ENCODE data around the gene JPH4. TPM values are rescaled to one million over a fixed set of nuclear protein-coding genes. Genes with fewer than 3 reads are reported as not detected.
A peak's percentile ranks its signal among the peaks of the same experiment; 100 is the strongest.

JPH4 gene
- total RNA-seq, 1 donor from 2014 or later, result 6.2 TPM

DNA sequence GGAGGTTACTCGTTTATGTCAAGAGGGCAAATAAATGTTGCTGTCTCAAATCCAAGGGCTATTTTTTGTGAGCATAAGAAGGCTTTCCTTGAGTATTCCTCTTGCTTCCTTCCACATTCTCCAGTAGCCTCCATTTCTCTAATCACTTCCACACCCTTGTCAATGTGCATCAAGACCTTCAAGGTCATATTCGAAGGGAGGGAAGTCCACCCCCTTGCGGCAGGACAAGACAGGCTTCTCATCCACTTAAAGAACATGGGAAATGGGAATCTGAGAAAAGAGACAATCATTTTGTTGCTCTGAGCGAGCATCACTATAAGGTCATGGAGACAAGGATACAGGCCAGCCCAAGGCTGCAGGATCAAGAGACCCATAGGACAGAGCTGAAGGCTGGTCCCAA lies 44.4 kb upstream of the JPH4 start:
- Histone ChIP-seq H3K27me3 (no peaks in the 10 kb centered on the region), H3K36me3 (no peaks in the 10 kb centered on the region), H3K4me1 (peaks cover 2% of the 10 kb centered on the region), H3K27ac (no peak overlapping the region), H3K9me3 (no peaks in the 10 kb centered on the region), H3K4me3 (no peak overlapping the region)
- DNase-seq (no peak), ATAC-seq (no peak)
- TF ChIP-seq, protein P1, sequence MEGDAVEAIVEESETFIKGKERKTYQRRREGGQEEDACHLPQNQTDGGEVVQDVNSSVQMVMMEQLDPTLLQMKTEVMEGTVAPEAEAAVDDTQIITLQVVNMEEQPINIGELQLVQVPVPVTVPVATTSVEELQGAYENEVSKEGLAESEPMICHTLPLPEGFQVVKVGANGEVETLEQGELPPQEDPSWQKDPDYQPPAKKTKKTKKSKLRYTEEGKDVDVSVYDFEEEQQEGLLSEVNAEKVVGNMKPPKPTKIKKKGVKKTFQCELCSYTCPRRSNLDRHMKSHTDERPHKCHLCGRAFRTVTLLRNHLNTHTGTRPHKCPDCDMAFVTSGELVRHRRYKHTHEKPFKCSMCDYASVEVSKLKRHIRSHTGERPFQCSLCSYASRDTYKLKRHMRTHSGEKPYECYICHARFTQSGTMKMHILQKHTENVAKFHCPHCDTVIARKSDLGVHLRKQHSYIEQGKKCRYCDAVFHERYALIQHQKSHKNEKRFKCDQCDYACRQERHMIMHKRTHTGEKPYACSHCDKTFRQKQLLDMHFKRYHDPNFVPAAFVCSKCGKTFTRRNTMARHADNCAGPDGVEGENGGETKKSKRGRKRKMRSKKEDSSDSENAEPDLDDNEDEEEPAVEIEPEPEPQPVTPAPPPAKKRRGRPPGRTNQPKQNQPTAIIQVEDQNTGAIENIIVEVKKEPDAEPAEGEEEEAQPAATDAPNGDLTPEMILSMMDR (IDR thresholded peaks at IDR 0.05), result no peak
- intact Hi-C loops (cut with DNase I), result no loop called here

DNA sequence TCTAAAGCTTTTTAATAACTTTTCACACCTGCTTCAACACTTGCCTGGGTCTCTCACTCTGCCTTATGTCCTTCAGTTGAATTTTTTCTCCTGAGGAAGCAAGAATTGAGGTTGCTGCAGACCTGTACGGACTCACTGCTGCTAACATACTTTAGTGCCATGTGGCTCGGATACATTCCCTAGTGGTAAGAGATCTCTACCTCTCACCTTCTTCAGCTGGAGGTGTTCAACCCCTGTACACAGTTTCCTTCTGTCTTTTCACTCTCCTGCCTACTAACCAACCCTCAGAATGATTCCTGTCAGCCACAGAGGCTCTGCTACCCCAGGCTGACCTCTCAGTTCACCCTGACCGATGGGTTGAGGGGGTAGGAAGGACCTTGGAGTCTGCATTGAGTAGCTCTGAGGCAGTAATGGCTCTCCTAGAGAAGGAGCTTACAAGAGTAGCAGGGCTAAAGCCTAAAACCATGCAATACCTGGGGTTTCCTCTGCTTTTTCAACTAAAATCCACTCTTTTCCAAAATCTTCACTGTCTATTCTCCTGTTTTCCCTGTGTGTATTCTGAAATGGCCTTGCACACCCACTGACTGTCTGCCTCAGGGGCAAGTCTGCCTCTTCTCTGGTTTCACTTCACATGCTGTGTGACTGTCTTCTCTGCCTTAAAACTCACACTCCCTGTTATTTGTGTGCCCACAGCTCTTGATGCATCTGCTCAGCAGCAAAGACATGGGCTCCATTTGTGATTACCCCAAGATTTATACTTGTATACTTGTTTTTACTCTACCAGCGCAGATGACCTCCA lies 43.5 kb upstream of the JPH4 start:
- DNase-seq, result no peak
- Histone ChIP-seq H3K4me3 (no peak overlapping the region), H3K27me3 (no peaks in the 10 kb centered on the region), H3K36me3 (no peaks in the 10 kb centered on the region), H3K27ac (no peak overlapping the region), H3K4me1 (peaks cover 2% of the 10 kb centered on the region), H3K9me3 (no peaks in the 10 kb centered on the region)
- ATAC-seq, result peak; percentile 12
- TF ChIP-seq, protein P1 (IDR thresholded peaks at IDR 0.05), result no peak
- intact Hi-C loops (cut with DNase I), result no loop called here

DNA sequence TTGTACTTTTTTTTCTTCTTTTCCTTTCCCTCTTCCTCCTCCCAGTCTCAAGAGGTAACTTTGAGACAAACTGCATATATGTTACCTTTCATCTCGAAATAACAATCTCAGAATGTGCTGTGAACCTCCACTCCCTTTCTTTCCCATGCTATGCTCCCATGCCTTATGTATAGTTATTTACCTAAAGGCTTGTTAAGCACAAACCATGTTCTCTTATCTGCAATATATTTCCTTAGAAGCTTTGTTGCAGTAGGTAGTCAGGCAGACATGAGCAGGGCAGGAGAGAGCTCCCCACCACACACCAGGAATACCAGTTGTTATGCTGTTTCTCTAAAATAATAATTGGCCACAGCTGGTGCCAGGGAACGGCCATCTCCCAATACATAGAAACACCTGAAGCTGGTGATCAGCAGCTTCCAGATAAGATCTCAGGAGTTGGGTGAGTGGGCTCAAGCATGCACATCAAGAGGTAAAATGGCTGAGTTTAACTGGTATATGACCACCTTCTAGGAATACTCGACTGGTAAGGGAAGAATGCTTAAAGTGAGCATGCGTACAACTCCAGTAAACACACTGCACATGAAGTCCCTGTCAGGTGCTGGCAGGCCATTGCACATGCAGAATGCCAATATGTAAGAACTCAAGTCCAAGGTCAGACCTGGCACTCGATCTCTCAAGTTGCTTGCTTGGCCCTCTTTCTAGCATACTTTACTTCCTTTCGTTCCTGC lies 42.8 kb upstream of the JPH4 start:
- H3K27ac ChIP-seq, result no peak overlapping the region
- TF ChIP-seq, protein P1 (IDR thresholded peaks at IDR 0.05), result no peak

DNA sequence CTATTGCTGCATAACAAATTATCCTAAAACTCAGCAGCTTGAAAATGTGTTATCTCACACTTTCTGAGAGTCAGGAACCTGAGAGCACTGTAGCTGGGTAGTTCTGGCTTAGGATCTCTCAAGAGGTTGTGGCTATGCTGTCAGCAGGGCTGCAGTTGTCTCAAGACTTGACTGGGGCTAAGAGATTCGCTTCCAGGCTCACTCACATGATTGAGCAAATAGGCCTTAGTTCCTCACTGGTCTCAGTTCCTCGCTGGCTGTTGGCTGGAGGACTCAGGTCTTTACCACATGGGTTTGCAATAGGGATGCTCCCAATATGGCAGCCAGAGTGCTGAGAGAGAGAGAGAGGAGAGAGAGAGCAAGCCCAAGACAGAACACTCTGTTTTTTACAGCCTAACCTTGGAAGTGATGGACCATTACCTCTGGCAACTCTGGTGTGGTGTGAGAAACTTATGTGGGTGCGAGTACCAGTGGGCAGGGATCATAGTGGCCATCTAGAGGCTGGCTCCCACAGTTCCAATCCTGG lies 41.6 kb upstream of the JPH4 start:
- Histone ChIP-seq H3K4me3 (no peak overlapping the region), H3K4me1 (peaks cover 2% of the 10 kb centered on the region), H3K36me3 (no peaks in the 10 kb centered on the region), H3K9me3 (no peaks in the 10 kb centered on the region), H3K27ac (no peak overlapping the region), H3K27me3 (no peaks in the 10 kb centered on the region)
- ATAC-seq (peak; percentile 53), DNase-seq (no peak)
- TF ChIP-seq, protein P1 (IDR thresholded peaks at IDR 0.05), result no peak
- intact Hi-C loops (cut with DNase I), result no loop called here

More for the DNA sequence above, 42.8 kb upstream of the JPH4 start:
- intact Hi-C loops (cut with DNase I), result no loop called here
- H3K9me3 ChIP-seq, result no peaks in the 10 kb centered on the region
- H3K4me1 ChIP-seq, result peaks cover 2% of the 10 kb centered on the region
- ATAC-seq (peak; percentile 45), DNase-seq (no peak)
- H3K36me3 ChIP-seq, result no peaks in the 10 kb centered on the region
- no peak overlapping the region for H3K4me3 ChIP-seq
- no peaks in the 10 kb centered on the region for H3K27me3 ChIP-seq

DNA sequence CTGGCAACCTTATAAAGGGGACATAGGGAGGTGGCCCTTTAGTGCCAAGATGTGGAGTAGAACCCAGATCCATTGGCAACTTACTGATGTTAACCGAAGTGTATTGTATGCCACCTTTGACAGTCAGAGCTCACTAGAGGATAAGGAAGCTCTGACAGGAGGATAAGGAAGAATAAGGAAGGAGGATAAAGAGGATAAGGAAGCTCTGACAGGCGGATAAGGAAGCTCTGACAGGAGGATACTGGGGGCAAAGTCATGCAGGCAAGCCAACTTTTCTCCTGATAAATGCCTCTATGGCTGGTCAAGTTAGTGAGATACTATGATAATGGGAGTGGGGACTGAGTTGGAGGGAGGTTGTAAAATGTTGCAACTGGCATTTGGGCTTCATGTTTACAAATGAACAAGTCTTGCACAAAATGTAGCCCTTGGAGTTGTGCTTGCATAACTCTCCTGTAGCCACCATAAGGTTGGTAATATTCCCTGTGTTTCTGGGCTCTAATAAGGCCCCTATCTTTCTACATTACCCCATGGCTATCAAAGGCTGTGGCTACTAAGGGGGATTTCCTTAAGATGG lies 39.9 kb upstream of the JPH4 start:
- TF ChIP-seq, protein P1 (IDR thresholded peaks at IDR 0.05), result no peak
- Histone ChIP-seq H3K27me3 (no peaks in the 10 kb centered on the region), H3K4me1 (peaks cover 2% of the 10 kb centered on the region), H3K36me3 (no peaks in the 10 kb centered on the region), H3K27ac (no peak overlapping the region), H3K4me3 (no peak overlapping the region), H3K9me3 (no peaks in the 10 kb centered on the region)
- DNase-seq, result no peak
- intact Hi-C loops (cut with DNase I), result no loop called here
- peak; percentile 20 for ATAC-seq
